Ovary (tissue), 3 donors: ENCODE measurements around the gene TBC1D12.

Experiments
- EP300 ChIP-seq: sonication (generic); formaldehyde crosslinking; IDR thresholded peaks from one replicate; pipeline ENCODE4 v1.6.1; 2017; ENCODE audit warnings: antibody characterized with exemption
- POLR2A ChIP-seq: fragments of 450-650 bp; IDR thresholded peaks from one replicate; pipeline ENCODE4 v1.6.1; 2017; ENCODE audit warnings: antibody characterized with exemption, mild to moderate bottlenecking, moderate library complexity
- TF ChIP-seq, protein P1 (sequence below), 3 donors: fragments of 450-650 bp in 2 of 3; fragments of 200-600 bp in 1 of 3; IDR thresholded peaks; one replicate each; pipeline versions ENCODE4 v1.5.1 to v1.8.0; 2016 to 2022; ENCODE audit warnings: antibody characterized with exemption in 3 of 3, mild to moderate bottlenecking in 1 of 3
- donor health status: DM: no; HTN: no; CAD: no.

DNA sequence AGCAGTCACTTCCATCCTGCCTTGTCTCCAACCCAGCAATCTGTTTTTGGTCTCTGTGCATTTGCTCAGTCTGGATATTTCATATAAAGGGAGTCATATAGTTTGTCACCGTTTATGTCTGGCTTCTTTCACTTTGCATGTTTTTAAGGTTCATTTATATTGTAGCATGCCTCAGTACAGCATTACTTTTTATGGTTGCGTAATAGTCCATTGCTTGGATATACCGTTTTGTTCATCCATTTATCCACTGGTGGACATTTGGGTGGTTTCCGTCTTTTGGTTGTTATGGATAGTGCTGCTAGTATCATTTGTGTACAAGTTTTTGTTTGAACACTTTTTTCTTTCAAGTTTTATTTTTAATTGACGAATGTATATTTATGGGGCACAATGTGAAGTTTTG, 18.2 kb downstream of the TBC1D12 start:
- TF ChIP-seq, protein P1, sequence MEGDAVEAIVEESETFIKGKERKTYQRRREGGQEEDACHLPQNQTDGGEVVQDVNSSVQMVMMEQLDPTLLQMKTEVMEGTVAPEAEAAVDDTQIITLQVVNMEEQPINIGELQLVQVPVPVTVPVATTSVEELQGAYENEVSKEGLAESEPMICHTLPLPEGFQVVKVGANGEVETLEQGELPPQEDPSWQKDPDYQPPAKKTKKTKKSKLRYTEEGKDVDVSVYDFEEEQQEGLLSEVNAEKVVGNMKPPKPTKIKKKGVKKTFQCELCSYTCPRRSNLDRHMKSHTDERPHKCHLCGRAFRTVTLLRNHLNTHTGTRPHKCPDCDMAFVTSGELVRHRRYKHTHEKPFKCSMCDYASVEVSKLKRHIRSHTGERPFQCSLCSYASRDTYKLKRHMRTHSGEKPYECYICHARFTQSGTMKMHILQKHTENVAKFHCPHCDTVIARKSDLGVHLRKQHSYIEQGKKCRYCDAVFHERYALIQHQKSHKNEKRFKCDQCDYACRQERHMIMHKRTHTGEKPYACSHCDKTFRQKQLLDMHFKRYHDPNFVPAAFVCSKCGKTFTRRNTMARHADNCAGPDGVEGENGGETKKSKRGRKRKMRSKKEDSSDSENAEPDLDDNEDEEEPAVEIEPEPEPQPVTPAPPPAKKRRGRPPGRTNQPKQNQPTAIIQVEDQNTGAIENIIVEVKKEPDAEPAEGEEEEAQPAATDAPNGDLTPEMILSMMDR (IDR thresholded peaks at IDR 0.05), result no peak
- no peak for TF ChIP-seq EP300
- no peak for TF ChIP-seq POLR2A
